H9 (cell line): ENCODE data around the gene CD58. TPM values are rescaled to one million over a fixed set of nuclear protein-coding genes. Genes with fewer than 3 reads are reported as not detected.

ENCODE experiments used
- DNase-seq: peaks from one replicate; pipeline ENCODE4 v3.0.0-alpha.2; 2017
- H2AFZ ChIP-seq: one replicate; pipeline ENCODE4 v1.6.1; 2013; ENCODE audit warnings: mild to moderate bottlenecking, low read length, control low read depth, moderate library complexity
- H2AK5ac ChIP-seq: 2 replicates; pipeline ENCODE4 v1.6.1; 2013; ENCODE audit warnings: low read length, control low read depth, mixed read lengths; ENCODE audit not compliant: insufficient read length
- H2BK120ac ChIP-seq: one replicate; pipeline ENCODE4 v1.6.1; 2013; ENCODE audit warnings: low read depth, mild to moderate bottlenecking, low read length, control low read depth, inconsistent platforms; ENCODE audit not compliant: poor library complexity, severe bottlenecking
- H2BK12ac ChIP-seq: 2 replicates; pipeline ENCODE4 v1.6.1; 2013; ENCODE audit warnings: low read length, control low read depth, mixed read lengths, low read depth; ENCODE audit not compliant: insufficient read length
- H2BK15ac ChIP-seq: 2 replicates; pipeline ENCODE4 v1.6.1; 2013; ENCODE audit warnings: low read depth, low read length, control low read depth
- H2BK20ac ChIP-seq: one replicate; pipeline ENCODE4 v1.6.1; 2013; ENCODE audit warnings: low read depth, mild to moderate bottlenecking, low read length, control low read depth, inconsistent platforms; ENCODE audit not compliant: poor library complexity, severe bottlenecking
- H2BK5ac ChIP-seq: 2 replicates; pipeline ENCODE4 v1.6.1; 2013; ENCODE audit warnings: low read length, control low read depth, mixed read lengths; ENCODE audit not compliant: insufficient read length
- H3K14ac ChIP-seq: 2 replicates; pipeline ENCODE4 v1.6.1; 2013; ENCODE audit warnings: low read length, control low read depth; ENCODE audit not compliant: insufficient read depth
- H3K18ac ChIP-seq: 2 replicates; pipeline ENCODE4 v1.6.1; 2013; ENCODE audit warnings: low read depth, mild to moderate bottlenecking, mixed read lengths, low read length, control low read depth; ENCODE audit not compliant: insufficient read length
- H3K23ac ChIP-seq: 2 replicates; pipeline ENCODE4 v1.6.1; 2013; ENCODE audit warnings: low read length, control low read depth, mixed read lengths, low read depth; ENCODE audit not compliant: insufficient read length
- H3K23me2 ChIP-seq: 2 replicates; pipeline ENCODE4 v1.6.1; 2013; ENCODE audit warnings: low read depth, mild to moderate bottlenecking, mixed read lengths, low read length, control low read depth; ENCODE audit not compliant: insufficient read length, poor library complexity, severe bottlenecking
- H3K27ac ChIP-seq: 2 replicates; pipeline ENCODE4 v1.5.1; 2013; ENCODE audit warnings: low read length, control low read depth, mixed read lengths, low read depth; ENCODE audit not compliant: insufficient read length
- H3K27me3 ChIP-seq: 2 replicates; pipeline ENCODE4 v1.6.1; 2013; ENCODE audit warnings: low read length, control low read depth, inconsistent platforms; ENCODE audit not compliant: insufficient read depth
- H3K4ac ChIP-seq: 2 replicates; pipeline ENCODE4 v1.6.1; 2013; ENCODE audit warnings: low read depth, mild to moderate bottlenecking, control low read depth, inconsistent platforms, low read length, moderate library complexity
- H3K4me1 ChIP-seq: 2 replicates; pipeline ENCODE4 v1.6.1; 2013; ENCODE audit warnings: low read length, control low read depth, inconsistent platforms; ENCODE audit not compliant: insufficient read depth
- H3K4me2 ChIP-seq: 2 replicates; pipeline ENCODE4 v1.6.1; 2013; ENCODE audit warnings: low read length, control low read depth, mixed read lengths; ENCODE audit not compliant: insufficient read length, insufficient read depth
- H3K56ac ChIP-seq: 2 replicates; pipeline ENCODE4 v1.6.1; 2013; ENCODE audit warnings: low read depth, mild to moderate bottlenecking, mixed read lengths, low read length, control low read depth; ENCODE audit not compliant: insufficient read length
- H3K79me1 ChIP-seq: 2 replicates; pipeline ENCODE4 v1.6.1; 2013; ENCODE audit warnings: low read depth, mild to moderate bottlenecking, moderate library complexity, low read length, control low read depth, inconsistent platforms; ENCODE audit not compliant: insufficient read depth, poor library complexity, severe bottlenecking
- H3K79me2 ChIP-seq: 2 replicates; pipeline ENCODE4 v1.6.1; 2013; ENCODE audit warnings: low read length, control low read depth, inconsistent platforms; ENCODE audit not compliant: insufficient read depth
- H3K9ac ChIP-seq: 2 replicates; pipeline ENCODE4 v1.6.1; 2013; ENCODE audit warnings: low read length, control low read depth, mixed read lengths; ENCODE audit not compliant: insufficient read length; ENCODE audit errors: extremely low read depth
- H3K9me3 ChIP-seq: one replicate; pipeline ENCODE4 v1.6.1; 2013; ENCODE audit warnings: low read depth, low read length, inconsistent platforms; ENCODE audit not compliant: control insufficient read depth
- H3T11ph ChIP-seq: one replicate; pipeline ENCODE4 v1.6.1; 2013; ENCODE audit warnings: mild to moderate bottlenecking, low read length, control low read depth, inconsistent platforms
- H4K20me1 ChIP-seq: one replicate; pipeline ENCODE4 v1.6.1; 2013; ENCODE audit not compliant: control insufficient read depth, insufficient read length, insufficient read depth
- H4K5ac ChIP-seq: 2 replicates; pipeline ENCODE4 v1.6.1; 2013; ENCODE audit warnings: low read depth, mild to moderate bottlenecking, mixed read lengths, low read length, control low read depth; ENCODE audit not compliant: insufficient read length
- H4K8ac ChIP-seq: replicated peaks from 2 replicates; pipeline ENCODE4 v1.6.1; 2013; ENCODE audit warnings: low read length, control low read depth, mixed read lengths, low read depth; ENCODE audit not compliant: insufficient read length
- H4K91ac ChIP-seq: 2 replicates; pipeline ENCODE4 v1.6.1; 2013; ENCODE audit warnings: low read depth, mild to moderate bottlenecking, moderate library complexity, mixed read lengths, low read length, control low read depth; ENCODE audit not compliant: insufficient read length
- H3K27ac Mint-ChIP-seq, 3 experiments: 2 replicates in 2 of 3; 3 replicates in 1 of 3; pipeline ENCODE4 v1.8.0; 2020 to 2021; ENCODE audit warnings: mixed read lengths in 3 of 3, mild to moderate bottlenecking in 1 of 3, moderate library complexity in 1 of 3
- H3K27me3 Mint-ChIP-seq: 2 replicates; pipeline ENCODE4 v1.8.0; 2021; ENCODE audit warnings: low read depth, mild to moderate bottlenecking, moderate library complexity, mixed read lengths
- H3K36me3 Mint-ChIP-seq, 3 experiments: 2 replicates in 2 of 3; 3 replicates in 1 of 3; pipeline ENCODE4 v1.8.0; 2020 to 2021; ENCODE audit warnings: low read depth in 3 of 3, mixed read lengths in 3 of 3; ENCODE audit not compliant: insufficient read depth in 1 of 3
- H3K4me1 Mint-ChIP-seq, 2 experiments: 2 replicates each; pipeline ENCODE4 v1.8.0; 2020; ENCODE audit warnings: mixed read lengths in 2 of 2
- H3K4me3 Mint-ChIP-seq, 2 experiments: 2 replicates in 1 of 2; 3 replicates in 1 of 2; pipeline ENCODE4 v1.8.0; 2020 to 2021; ENCODE audit warnings: mild to moderate bottlenecking in 2 of 2, mixed read lengths in 2 of 2, moderate library complexity in 1 of 2
- H3K9me3 Mint-ChIP-seq, 2 experiments: 2 replicates in 1 of 2; 3 replicates in 1 of 2; pipeline ENCODE4 v1.8.0; 2020; ENCODE audit warnings: mild to moderate bottlenecking in 2 of 2, mixed read lengths in 2 of 2, moderate library complexity in 1 of 2
- WGBS: extraction: QIAGEN DNeasy Blood & Tissue Kit; methylation state at CpG from one replicate; pipeline ENCODE4 v1.1.7; 2013; ENCODE audit warnings: missing lambda C conversion rate, low lambda C conversion rate, mixed read lengths; ENCODE audit not compliant: insufficient read length; ENCODE audit errors: extremely low coverage; 5-methylcytosine and 5-hydroxymethylcytosine counted together
- total RNA-seq: library from RNA; stranded (reverse); gene quantifications from 2 replicates; pipeline ENCODE4 v1.2.1, GENCODE V29; 2021
- TF ChIP-seq, protein P1 (sequence below): fragments of 200-600 bp; sonication (generic); conservative IDR thresholded peaks from 3 replicates; pipeline ENCODE4 v1.8.0; 2021; ENCODE audit warnings: antibody characterized with exemption, mild to moderate bottlenecking

Gene CD58
- total RNA-seq, 1 experiment from 2014 or later = 4.3 TPM

DNA sequence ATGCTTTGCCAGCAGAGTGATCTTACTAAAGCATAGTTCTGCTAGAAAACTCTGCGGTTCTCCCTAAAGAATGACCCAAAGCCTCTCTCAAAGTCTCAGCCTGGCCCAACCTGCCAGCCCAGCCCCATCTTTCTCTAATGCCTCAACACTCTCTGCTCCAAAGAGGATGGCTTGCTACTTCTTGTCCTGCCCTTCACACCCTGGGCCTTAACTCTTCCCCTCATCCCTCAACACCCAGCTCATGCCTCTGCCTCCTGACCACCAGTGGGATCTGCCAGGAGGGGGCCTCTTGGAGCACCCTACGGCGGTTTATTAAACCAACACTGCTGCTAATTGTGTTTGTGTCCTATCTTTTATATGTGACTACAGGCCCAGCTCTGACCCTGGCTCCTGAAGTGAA lies 52.4 kb downstream of the CD58 start:
- no peak overlapping the region for H2BK20ac ChIP-seq
- peaks cover 0 to 2% of the 10 kb centered on the region in 2 experiments; a peak in 2 of 5 replicates for H3K9me3 Mint-ChIP-seq
- no peaks in the 10 kb centered on the region for H3K27me3 Mint-ChIP-seq
- H4K5ac ChIP-seq = no peak overlapping the region
- no peaks in the 10 kb centered on the region for H3K9me3 ChIP-seq
- no peak overlapping the region for H2BK12ac ChIP-seq
- H3K27ac ChIP-seq = no peak overlapping the region
- H3K9ac ChIP-seq = no peak overlapping the region
- no peak overlapping the region for H2BK120ac ChIP-seq
- no peaks in the 10 kb centered on the region for H4K20me1 ChIP-seq
- no peak overlapping the region for H2BK5ac ChIP-seq
- no peak overlapping the region for H3K18ac ChIP-seq
- no peak overlapping the region for H2BK15ac ChIP-seq
- H2AK5ac ChIP-seq = no peak overlapping the region
- H3K4ac ChIP-seq = no peak overlapping the region
- H4K8ac ChIP-seq = no peak overlapping the region
- H3K36me3 Mint-ChIP-seq = 0 out of 7 replicates have a peak, but pooled peaks cover 0 to 2% (median 0%) of the 10 kb centered on the region in 3 experiments
- no CpG with 5 or more reads among the region's 3 CpGs for WGBS
- H3K4me3 Mint-ChIP-seq = no peak overlapping the region
- no peaks in the 10 kb centered on the region for H3K79me1 ChIP-seq
- no peaks in the 10 kb centered on the region for H3K4me1 Mint-ChIP-seq
- no peak overlapping the region for H4K91ac ChIP-seq
- H3K23ac ChIP-seq = no peak overlapping the region
- H3K4me1 ChIP-seq = no peaks in the 10 kb centered on the region
- no peak overlapping the region for H3K14ac ChIP-seq
- H3K4me2 ChIP-seq = no peak overlapping the region
- no peak overlapping the region for H2AFZ ChIP-seq
- no peak for DNase-seq
- H3K56ac ChIP-seq = no peak overlapping the region
- H3K79me2 ChIP-seq = no peaks in the 10 kb centered on the region
- no peak overlapping the region for H3T11ph ChIP-seq
- no peak overlapping the region for H3K27ac Mint-ChIP-seq
- no peaks in the 10 kb centered on the region; the same call in 1 of the 2 replicates for H3K27me3 ChIP-seq
- TF ChIP-seq, protein P1, sequence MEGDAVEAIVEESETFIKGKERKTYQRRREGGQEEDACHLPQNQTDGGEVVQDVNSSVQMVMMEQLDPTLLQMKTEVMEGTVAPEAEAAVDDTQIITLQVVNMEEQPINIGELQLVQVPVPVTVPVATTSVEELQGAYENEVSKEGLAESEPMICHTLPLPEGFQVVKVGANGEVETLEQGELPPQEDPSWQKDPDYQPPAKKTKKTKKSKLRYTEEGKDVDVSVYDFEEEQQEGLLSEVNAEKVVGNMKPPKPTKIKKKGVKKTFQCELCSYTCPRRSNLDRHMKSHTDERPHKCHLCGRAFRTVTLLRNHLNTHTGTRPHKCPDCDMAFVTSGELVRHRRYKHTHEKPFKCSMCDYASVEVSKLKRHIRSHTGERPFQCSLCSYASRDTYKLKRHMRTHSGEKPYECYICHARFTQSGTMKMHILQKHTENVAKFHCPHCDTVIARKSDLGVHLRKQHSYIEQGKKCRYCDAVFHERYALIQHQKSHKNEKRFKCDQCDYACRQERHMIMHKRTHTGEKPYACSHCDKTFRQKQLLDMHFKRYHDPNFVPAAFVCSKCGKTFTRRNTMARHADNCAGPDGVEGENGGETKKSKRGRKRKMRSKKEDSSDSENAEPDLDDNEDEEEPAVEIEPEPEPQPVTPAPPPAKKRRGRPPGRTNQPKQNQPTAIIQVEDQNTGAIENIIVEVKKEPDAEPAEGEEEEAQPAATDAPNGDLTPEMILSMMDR = no peak
- H3K23me2 ChIP-seq = no peaks in the 10 kb centered on the region
